Measurements from ENCODE around the gene HYAL4. TPM values are rescaled to one million over a fixed set of nuclear protein-coding genes. Genes with fewer than 3 reads are reported as not detected.

Gene HYAL4
- total RNA-seq, 4 donors from 2014 or later, result not detected

DNA sequence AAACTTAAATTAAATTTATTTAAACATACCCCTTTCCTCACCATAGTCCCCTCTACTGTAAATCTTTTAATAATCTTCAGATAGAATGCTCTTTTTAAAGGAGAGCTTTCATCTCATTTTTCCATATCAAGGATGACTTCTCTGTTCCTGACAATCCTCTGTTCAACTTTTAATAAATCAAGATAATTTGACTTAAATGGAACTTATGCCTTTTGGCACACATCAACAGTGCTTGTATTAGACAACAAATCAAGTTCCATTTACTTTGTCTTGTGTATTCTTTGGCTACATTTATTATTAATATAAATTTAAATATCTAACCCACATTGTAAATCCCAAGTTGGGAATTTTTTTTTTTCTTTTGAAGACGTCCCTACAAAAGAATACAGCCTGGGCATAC, 42.7 kb upstream of the HYAL4 start:
- no peak overlapping the region for H3K4me3 ChIP-seq
- TF ChIP-seq EP300 (IDR thresholded peaks at IDR 0.05) (no peak), POLR2A (IDR thresholded peaks at IDR 0.05) (no peak)
- TF ChIP-seq, protein P1, sequence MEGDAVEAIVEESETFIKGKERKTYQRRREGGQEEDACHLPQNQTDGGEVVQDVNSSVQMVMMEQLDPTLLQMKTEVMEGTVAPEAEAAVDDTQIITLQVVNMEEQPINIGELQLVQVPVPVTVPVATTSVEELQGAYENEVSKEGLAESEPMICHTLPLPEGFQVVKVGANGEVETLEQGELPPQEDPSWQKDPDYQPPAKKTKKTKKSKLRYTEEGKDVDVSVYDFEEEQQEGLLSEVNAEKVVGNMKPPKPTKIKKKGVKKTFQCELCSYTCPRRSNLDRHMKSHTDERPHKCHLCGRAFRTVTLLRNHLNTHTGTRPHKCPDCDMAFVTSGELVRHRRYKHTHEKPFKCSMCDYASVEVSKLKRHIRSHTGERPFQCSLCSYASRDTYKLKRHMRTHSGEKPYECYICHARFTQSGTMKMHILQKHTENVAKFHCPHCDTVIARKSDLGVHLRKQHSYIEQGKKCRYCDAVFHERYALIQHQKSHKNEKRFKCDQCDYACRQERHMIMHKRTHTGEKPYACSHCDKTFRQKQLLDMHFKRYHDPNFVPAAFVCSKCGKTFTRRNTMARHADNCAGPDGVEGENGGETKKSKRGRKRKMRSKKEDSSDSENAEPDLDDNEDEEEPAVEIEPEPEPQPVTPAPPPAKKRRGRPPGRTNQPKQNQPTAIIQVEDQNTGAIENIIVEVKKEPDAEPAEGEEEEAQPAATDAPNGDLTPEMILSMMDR (IDR thresholded peaks at IDR 0.05), result no peak
- DNase-seq (ENCODE audit: low spot score in 2 of 2), result no peak
- no peaks in the 10 kb centered on the region for H3K9me3 ChIP-seq
- no peaks in the 10 kb centered on the region for H3K27me3 ChIP-seq
- no peaks in the 10 kb centered on the region for H3K36me3 ChIP-seq
- H3K4me1 ChIP-seq, result peaks cover 0 to 13% (median 0%) of the 10 kb centered on the region in 4 donors
- 63 to 64% methylated on average over 1 of the region's 1 CpG for WGBS, 2 donors
- no peak overlapping the region for H3K27ac ChIP-seq

DNA sequence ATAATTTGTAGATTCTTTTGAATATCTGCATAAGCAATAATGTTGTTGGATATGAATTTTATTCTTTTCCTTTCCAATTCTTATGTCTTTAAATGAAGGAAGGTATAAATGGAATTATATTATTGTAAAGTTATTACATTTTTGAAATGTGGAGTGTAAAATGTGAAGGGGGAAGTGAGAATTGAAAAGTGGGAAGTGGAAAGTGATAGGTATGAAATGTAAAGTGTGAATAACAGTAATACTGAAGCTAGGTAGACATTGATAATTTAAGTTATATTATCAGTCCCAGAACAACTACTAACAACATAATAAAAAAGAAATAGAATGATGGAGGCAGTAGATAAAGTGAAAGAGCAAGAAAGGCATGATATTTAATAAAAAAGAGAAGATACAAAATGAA, 39.7 kb upstream of the HYAL4 start:
- H3K9me3 ChIP-seq, result peaks cover 0 to 13% (median 0%) of the 10 kb centered on the region in 4 donors
- no peak for DNase-seq (ENCODE audit: low spot score in 2 of 2)
- no peaks in the 10 kb centered on the region for H3K27me3 ChIP-seq
- H3K27ac ChIP-seq, result no peak overlapping the region
- no peaks in the 10 kb centered on the region for H3K4me1 ChIP-seq
- TF ChIP-seq EP300 (IDR thresholded peaks at IDR 0.05) (no peak), POLR2A (IDR thresholded peaks at IDR 0.05) (no peak)
- TF ChIP-seq, protein P1 (IDR thresholded peaks at IDR 0.05), result no peak
- no peaks in the 10 kb centered on the region for H3K36me3 ChIP-seq
- H3K4me3 ChIP-seq, result no peak overlapping the region

DNA sequence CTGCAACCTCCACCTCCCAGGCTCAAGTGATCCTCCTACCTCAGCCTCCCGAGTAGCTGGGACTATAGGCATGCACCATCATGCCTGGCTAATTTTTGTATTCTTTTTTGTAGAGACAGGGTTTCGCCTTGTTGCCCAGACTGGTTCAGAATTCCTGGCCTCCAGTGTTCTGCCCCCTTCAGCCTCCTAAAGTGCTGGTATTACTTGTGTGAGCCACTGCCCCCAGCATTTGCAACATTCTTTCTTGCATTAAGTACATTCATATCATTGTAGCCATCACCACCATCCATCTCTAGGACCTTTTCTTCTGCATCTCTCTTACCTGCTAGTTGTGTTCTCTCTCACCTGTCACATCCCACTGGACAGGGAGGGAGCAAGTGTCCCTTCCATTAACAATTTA, 35.5 kb upstream of the HYAL4 start:
- H3K27ac ChIP-seq, result no peak overlapping the region
- no peaks in the 10 kb centered on the region for H3K4me1 ChIP-seq
- DNase-seq (ENCODE audit: low spot score in 2 of 2), result no peak
- no peaks in the 10 kb centered on the region for H3K27me3 ChIP-seq
- H3K9me3 ChIP-seq, result peaks cover 0 to 29% (median 0%) of the 10 kb centered on the region in 4 donors
- WGBS, 2 donors, result 96 to 100% methylated on average over 2 of the region's 2 CpGs
- H3K36me3 ChIP-seq, result no peaks in the 10 kb centered on the region
- no peak overlapping the region for H3K4me3 ChIP-seq
- no peak for TF ChIP-seq EP300 (IDR thresholded peaks at IDR 0.05)
- TF ChIP-seq, protein P1 (IDR thresholded peaks at IDR 0.05), result no peak
- no peak for TF ChIP-seq POLR2A (IDR thresholded peaks at IDR 0.05)

DNA sequence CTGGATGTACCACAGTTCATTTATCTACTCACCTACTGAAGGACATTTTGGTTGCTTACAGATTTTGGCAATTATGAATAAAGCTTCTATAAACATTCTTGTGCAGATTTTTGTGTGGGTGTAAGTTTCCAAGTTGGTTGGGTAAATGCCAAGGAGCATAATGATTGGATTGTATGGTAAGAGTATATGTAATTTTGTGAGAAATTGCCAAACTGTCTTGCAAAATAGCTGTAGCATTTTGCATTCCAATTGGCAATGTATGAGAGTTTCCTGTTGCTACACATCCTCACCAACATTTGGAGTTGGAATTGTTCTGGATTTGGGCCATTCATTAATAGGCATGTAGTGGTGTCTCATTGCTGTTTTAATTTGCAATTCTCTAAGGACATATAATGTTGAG, 33.9 kb upstream of the HYAL4 start:
- Histone ChIP-seq H3K36me3 (no peaks in the 10 kb centered on the region), H3K9me3 (peaks cover 0 to 29% (median 0%) of the 10 kb centered on the region in 4 donors), H3K4me3 (no peak overlapping the region), H3K27me3 (no peaks in the 10 kb centered on the region), H3K27ac (no peak overlapping the region), H3K4me1 (no peaks in the 10 kb centered on the region)
- DNase-seq (ENCODE audit: low spot score in 2 of 2), result no peak
- TF ChIP-seq, protein P1 (IDR thresholded peaks at IDR 0.05), result no peak
- TF ChIP-seq EP300 (IDR thresholded peaks at IDR 0.05), result no peak
- TF ChIP-seq POLR2A (IDR thresholded peaks at IDR 0.05), result no peak

DNA sequence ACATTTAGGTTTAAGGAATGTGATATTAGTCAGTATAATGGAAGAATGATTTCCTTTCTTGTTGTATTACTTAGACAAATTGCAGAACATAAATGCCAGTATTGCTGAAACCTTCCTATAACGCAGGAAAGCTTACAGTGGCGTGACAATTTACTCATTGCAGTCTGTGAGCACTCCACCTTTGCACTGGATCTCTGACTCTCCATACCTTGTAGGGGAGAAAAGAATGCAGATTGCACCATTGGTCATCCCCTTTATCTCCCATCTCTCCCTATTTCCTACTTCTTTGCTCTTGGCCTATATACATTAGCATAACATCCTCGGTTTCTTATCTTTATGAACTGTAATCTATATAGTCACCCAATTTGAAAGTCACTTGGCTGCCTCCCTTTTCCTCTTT, 28.1 kb upstream of the HYAL4 start:
- no peaks in the 10 kb centered on the region for H3K9me3 ChIP-seq
- TF ChIP-seq POLR2A (IDR thresholded peaks at IDR 0.05), result no peak
- no peak for TF ChIP-seq EP300 (IDR thresholded peaks at IDR 0.05)
- TF ChIP-seq, protein P1 (IDR thresholded peaks at IDR 0.05), result no peak
- no peaks in the 10 kb centered on the region for H3K27me3 ChIP-seq
- no peak overlapping the region for H3K27ac ChIP-seq
- no peak for DNase-seq (ENCODE audit: low spot score in 2 of 2)
- H3K36me3 ChIP-seq, result no peaks in the 10 kb centered on the region
- no peaks in the 10 kb centered on the region for H3K4me1 ChIP-seq
- 84 to 91% methylated on average over 3 of the region's 3 CpGs for WGBS, 2 donors
- no peak overlapping the region for H3K4me3 ChIP-seq
